WERI-Rb-1 (cell line): ENCODE measurements around the gene CASD1.

Source experiments
- DNase-seq: peaks from one replicate; pipeline ENCODE4 v3.0.0-alpha.2; 2020
- H3K27ac ChIP-seq: fragments of 250-450 bp; sonication (Bioruptor Pico); 2 replicates; pipeline ENCODE4 v1.5.1; 2020; ENCODE audit warnings: mild to moderate bottlenecking, moderate library complexity
- H3K27me3 ChIP-seq: fragments of 250-450 bp; sonication (Bioruptor Pico); 2 replicates; pipeline ENCODE4 v1.5.1; 2021; ENCODE audit warnings: mild to moderate bottlenecking, low read depth, moderate library complexity; ENCODE audit not compliant: insufficient read depth, severe bottlenecking
- H3K36me3 ChIP-seq: fragments of 250-450 bp; sonication (Bioruptor Pico); 2 replicates; pipeline ENCODE4 v1.5.1; 2020; ENCODE audit warnings: mild to moderate bottlenecking, moderate library complexity
- H3K4me3 ChIP-seq: 2 replicates; pipeline ENCODE4 v1.5.1; 2011; ENCODE audit warnings: low read depth, mild to moderate bottlenecking, control low read depth, low read length
- H3K9me3 ChIP-seq: fragments of 250-450 bp; sonication (Bioruptor Pico); 2 replicates; pipeline ENCODE4 v1.5.1; 2021; ENCODE audit warnings: mild to moderate bottlenecking, moderate library complexity; ENCODE audit not compliant: severe bottlenecking
- TF ChIP-seq, protein P1 (sequence below): IDR thresholded peaks from 2 replicates; pipeline ENCODE4 v1.5.1; 2011; ENCODE audit warnings: low read depth, mild to moderate bottlenecking, control low read depth, inconsistent platforms, low read length

Gene CASD1

DNA sequence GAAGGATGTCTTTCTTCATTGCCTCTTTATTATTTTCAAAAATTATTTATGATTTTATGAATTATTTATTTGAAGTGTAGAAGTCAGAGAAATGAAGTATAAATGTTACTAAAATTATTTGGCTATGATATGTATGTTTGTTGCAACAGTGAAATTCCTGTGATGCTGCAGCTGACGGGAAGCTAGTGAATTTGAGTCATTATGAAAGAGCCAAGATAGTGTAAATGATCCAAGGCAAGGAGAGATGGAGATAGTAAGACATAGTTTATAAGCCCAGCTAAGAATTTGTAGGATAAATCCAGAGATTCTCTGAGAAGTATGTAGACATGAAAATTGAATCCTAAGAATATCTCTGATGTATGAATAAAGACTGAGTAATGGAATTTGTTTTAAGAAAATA is 30.8 kb downstream of the CASD1 start:
- Histone ChIP-seq H3K9me3 (no peaks in the 10 kb centered on the region), H3K27me3 (no peaks in the 10 kb centered on the region), H3K36me3 (peaks cover 24% of the 10 kb centered on the region), H3K27ac (no peak overlapping the region), H3K4me3 (no peak overlapping the region)
- DNase-seq: no peak
- TF ChIP-seq, protein P1, sequence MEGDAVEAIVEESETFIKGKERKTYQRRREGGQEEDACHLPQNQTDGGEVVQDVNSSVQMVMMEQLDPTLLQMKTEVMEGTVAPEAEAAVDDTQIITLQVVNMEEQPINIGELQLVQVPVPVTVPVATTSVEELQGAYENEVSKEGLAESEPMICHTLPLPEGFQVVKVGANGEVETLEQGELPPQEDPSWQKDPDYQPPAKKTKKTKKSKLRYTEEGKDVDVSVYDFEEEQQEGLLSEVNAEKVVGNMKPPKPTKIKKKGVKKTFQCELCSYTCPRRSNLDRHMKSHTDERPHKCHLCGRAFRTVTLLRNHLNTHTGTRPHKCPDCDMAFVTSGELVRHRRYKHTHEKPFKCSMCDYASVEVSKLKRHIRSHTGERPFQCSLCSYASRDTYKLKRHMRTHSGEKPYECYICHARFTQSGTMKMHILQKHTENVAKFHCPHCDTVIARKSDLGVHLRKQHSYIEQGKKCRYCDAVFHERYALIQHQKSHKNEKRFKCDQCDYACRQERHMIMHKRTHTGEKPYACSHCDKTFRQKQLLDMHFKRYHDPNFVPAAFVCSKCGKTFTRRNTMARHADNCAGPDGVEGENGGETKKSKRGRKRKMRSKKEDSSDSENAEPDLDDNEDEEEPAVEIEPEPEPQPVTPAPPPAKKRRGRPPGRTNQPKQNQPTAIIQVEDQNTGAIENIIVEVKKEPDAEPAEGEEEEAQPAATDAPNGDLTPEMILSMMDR: no peak

DNA sequence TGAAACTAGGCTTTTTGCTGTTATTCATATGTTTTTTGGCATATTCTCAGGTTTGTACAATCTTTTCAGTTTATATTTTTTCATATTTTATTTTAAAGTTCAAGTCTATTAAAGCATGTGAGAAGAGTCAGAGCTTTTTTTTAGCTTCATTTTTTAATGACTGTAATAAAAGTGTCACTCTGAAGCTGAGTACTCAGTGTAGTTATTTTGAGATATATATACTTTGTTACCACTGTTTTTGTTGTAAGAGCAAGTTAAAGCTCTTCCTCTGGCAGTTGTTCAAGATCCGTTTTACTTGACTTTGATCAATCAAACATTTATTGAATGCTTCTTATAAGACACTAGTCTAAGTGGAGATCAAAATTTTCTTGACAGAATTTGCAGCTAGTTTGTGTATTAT is 37.5 kb downstream of the CASD1 start:
- no peak for DNase-seq
- TF ChIP-seq, protein P1: no peak
- H3K36me3 ChIP-seq: peaks cover 16% of the 10 kb centered on the region
- no peak overlapping the region for H3K4me3 ChIP-seq
- H3K27me3 ChIP-seq: no peaks in the 10 kb centered on the region
- no peak overlapping the region for H3K27ac ChIP-seq
- H3K9me3 ChIP-seq: no peaks in the 10 kb centered on the region

DNA sequence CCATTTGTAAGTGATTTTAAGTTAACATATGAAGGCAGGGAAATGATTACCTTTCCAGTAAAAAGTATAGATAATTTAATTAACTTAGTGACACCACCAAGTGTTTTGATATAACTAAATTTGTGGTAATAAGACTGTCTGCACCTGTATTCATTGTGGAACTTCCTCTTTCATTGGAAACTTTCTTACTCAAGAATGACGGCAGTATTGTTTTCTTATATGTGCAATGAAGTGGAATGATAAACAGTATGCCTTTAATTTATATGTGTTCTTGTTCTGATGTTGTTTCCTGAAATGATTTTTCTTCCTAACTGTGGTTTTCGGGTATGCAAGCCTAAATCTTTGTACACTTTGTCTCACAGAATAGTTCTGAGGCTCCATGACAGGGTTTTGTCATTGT is 46.4 kb downstream of the CASD1 start:
- Histone ChIP-seq H3K27me3 (no peaks in the 10 kb centered on the region), H3K9me3 (no peaks in the 10 kb centered on the region), H3K4me3 (no peak overlapping the region), H3K36me3 (peaks cover 22% of the 10 kb centered on the region), H3K27ac (no peak overlapping the region)
- TF ChIP-seq, protein P1: no peak
- DNase-seq: no peak

DNA sequence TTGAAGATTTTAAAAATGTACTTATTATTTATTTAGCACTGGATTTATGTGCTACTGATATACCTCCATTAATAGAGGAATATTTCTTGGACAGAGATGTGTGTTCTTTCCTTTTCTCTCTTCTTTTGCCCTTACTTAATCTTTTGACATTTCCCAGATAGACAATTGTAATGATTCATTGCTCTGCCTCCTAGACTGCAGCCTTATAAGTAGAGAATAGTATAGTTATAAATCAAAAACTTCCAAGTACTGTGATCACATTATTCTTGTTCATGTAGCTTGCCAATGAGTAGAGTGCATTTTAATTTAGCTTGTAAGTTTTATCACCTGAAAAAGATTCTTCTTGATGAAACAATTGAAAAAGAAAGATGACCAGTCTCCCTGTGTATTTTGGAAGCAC is 47.6 kb downstream of the CASD1 start:
- DNase-seq: no peak
- TF ChIP-seq, protein P1: no peak
- peaks cover 16% of the 10 kb centered on the region for H3K36me3 ChIP-seq
- H3K27ac ChIP-seq: no peak overlapping the region
- H3K4me3 ChIP-seq: no peak overlapping the region
- no peaks in the 10 kb centered on the region for H3K27me3 ChIP-seq
- no peaks in the 10 kb centered on the region for H3K9me3 ChIP-seq

DNA sequence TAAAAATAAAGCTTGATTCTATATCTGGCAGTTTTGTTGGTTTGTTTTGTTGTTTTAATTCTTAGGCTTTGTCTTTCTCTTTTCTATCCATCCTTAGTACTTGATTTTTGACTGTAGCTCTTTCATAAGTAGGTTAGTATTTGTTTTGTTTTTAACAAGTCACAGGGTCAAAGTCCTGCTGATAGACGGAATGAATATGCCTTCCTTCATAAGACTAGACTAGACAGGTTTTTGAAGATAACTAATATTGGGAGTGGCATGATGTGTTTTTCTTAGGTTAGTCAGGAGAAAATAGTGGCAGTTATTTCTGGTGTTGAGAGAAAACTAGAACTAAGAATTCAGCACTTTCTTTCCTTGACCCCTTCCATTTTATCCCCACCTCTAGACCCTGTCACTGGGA is 50.4 kb downstream of the CASD1 start:
- no peak overlapping the region for H3K27ac ChIP-seq
- H3K4me3 ChIP-seq: no peak overlapping the region
- peaks cover 10% of the 10 kb centered on the region; the same call in 1 of the 2 replicates for H3K36me3 ChIP-seq
- TF ChIP-seq, protein P1: no peak
- no peak for DNase-seq
- no peaks in the 10 kb centered on the region for H3K9me3 ChIP-seq
- no peaks in the 10 kb centered on the region for H3K27me3 ChIP-seq

DNA sequence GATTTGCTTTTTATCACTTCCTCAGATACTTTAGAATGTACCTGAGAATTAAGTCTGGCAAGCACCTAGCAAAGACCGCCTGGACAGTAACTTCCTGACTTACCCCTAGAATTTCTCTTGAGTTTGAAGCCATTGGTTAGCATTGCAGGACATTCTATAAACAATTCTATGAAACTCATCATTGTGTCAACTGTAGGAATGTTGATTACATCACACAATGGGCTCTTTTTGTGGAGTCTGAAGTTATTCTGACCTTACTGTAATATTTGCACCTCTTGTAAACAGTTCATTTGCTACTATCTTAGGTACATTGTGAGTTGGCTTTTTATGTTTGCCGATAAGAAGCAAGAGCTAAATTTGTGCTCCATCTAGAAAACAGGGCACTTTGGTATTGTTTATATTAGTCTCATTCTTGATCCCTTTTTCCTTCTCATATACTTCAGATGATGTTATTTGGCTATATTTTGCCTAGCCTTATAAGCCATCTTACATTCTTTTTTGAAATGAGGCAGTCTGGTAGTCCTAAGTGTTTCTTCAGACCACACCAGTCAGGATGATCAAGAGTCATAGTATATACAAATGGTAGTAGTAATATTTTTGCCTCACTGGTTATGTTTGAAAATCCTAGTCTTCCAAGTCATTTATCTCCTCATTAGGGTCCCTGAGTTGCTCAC is 52.4 kb downstream of the CASD1 start:
- no peak for DNase-seq

More for the DNA sequence above, 52.4 kb downstream of the CASD1 start:
- Histone ChIP-seq H3K36me3 (no peaks in the 10 kb centered on the region), H3K9me3 (no peaks in the 10 kb centered on the region), H3K4me3 (no peak overlapping the region), H3K27ac (no peak overlapping the region), H3K27me3 (no peaks in the 10 kb centered on the region)
- TF ChIP-seq, protein P1: no peak
